Measurements from ENCODE around the gene PRDM15.
A peak's percentile ranks its signal among the peaks of the same experiment; 100 is the strongest.

Gene PRDM15

DNA sequence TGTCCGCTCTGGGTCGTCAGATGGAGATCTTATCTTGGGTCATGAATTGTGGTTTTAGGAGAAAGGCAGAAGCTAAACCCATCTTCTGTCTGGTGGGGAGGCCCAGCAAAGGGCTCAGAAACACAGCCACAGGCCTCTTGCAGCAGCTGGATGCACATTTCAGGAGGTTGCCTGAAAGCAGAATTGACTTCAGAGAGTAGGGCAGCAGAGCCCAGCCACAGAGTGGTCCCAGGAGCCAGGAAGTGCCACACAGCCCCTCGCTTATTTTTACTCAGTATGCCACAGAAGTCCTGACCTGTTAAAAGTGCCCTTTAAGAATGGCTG, 104.0 kb downstream of the PRDM15 start:
- H3K4me3 ChIP-seq (ENCODE audit: extremely low read depth, insufficient read depth, low read length, poor library complexity, severe bottlenecking), result no peak overlapping the region
- 93 to 100% methylated on average over 1 to 3 of the region's 3 CpGs for WGBS, 2 experiments (ENCODE audit: insufficient coverage in 2 of 2)
- no peaks in the 10 kb centered on the region for H3K36me3 ChIP-seq (ENCODE audit: control insufficient read depth, insufficient read depth, low read length)
- H3K9me3 ChIP-seq (ENCODE audit: control insufficient read depth, low read length), result no peaks in the 10 kb centered on the region
- H3K4me1 ChIP-seq (ENCODE audit: control insufficient read depth, insufficient read depth, low read length, poor library complexity, severe bottlenecking), result peaks cover 11% of the 10 kb centered on the region
- H3K27ac ChIP-seq (ENCODE audit: low read depth, low read length, severe bottlenecking), result no peak overlapping the region

DNA sequence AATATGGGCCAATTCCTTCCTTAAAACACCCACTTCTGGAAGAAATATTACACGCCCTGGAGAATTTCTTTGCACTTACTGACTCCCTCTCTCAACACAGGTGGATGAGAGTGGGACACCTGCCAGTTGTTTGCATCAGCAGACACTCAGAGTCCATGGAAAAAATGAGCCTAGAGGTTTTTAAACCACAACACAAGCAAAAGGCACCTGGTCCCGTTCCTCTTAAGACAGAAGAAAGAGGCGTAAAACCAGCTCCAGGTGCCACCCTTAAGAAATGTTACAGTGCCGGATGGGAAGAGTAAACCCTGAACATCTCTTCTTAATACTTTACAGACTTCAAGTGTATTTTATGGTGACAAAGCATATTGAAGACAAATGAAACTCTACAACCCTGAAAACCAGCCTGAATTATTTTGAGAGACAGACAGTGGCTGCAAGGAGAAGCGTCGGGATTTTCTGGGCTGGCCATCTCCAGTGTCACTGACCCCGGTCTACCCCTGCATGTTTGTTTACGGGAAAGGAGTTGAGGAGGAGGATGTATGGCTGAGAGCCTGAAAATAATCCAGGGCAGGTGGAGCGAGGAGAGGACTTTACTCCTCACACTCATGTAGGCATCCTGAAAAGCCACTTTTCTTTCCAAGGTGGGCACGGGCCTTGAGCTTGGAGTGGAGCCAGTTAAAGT, 104.5 kb downstream of the PRDM15 start:
- Histone ChIP-seq H3K36me3 (ENCODE audit: control insufficient read depth, insufficient read depth, low read length) (no peaks in the 10 kb centered on the region), H3K4me1 (ENCODE audit: control insufficient read depth, insufficient read depth, low read length, poor library complexity, severe bottlenecking) (peaks cover 11% of the 10 kb centered on the region), H3K27ac (ENCODE audit: low read depth, low read length, severe bottlenecking) (no peak overlapping the region), H3K9me3 (ENCODE audit: control insufficient read depth, low read length) (no peaks in the 10 kb centered on the region), H3K4me3 (ENCODE audit: extremely low read depth, insufficient read depth, low read length, poor library complexity, severe bottlenecking) (no peak overlapping the region)
- 87 to 94% methylated on average over 6 of the region's 10 CpGs for WGBS, 2 experiments (ENCODE audit: insufficient coverage in 2 of 2)

DNA sequence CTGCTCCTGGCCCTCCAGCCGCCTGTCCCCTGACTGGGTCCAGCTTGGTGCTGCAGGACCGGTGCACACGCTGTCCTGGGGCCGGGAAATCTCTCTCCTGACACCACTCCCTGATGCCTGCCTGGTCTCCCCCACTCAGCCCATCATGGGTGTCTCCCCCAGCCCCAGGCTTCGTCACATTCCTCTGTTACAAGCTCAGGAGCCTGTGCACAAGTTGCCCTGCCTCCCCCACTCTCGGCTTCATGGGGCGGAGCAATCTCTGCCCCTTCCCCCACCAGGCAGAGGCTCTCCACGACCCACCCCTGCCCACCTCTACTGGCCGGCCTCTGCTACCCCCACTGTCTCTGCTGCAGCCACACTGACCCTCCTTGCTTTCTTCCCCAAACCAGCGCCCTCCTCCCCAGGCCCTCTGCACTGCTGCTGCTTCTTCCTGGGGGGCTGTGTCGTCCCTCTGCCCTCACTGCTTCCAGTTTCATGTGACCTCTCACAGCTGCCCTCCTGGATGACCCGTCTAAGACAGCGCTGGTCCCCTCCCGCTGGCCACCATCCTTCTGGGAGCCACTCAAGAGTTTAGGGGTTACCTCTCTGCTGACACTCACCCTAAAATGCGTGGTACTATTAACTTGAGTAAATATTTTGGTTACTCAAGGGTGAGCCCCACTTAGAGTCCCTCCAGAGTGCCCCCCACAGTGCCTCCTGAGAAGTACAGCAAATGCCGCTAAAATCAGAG, 106.6 kb downstream of the PRDM15 start:
- H3K9me3 ChIP-seq (ENCODE audit: control insufficient read depth, low read length), result no peaks in the 10 kb centered on the region
- 45 to 54% methylated on average over 6 to 15 of the region's 16 CpGs for WGBS, 2 experiments (ENCODE audit: insufficient coverage in 2 of 2)
- H3K4me1 ChIP-seq (ENCODE audit: control insufficient read depth, insufficient read depth, low read length, poor library complexity, severe bottlenecking), result peaks cover 24% of the 10 kb centered on the region

DNA sequence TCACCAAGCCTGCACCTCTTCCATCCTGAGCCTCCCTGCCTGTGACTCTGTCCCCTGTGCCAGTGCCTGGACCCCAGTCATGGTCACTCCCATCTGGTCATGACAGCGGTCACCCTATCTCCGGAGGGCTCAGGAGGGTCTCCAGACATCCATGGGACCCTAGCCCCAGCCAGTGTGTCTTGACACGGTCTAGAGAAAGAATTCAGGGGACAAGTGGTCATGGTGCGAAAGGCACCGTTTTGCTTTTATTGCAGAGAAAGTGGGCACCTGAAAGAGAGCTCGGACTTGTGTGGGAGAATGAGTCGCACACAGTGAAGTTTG, 107.6 kb downstream of the PRDM15 start:
- WGBS, 2 experiments (ENCODE audit: insufficient coverage in 2 of 2), result 83 to 85% methylated on average over 7 of the region's 7 CpGs
- H3K27ac ChIP-seq (ENCODE audit: low read depth, low read length, severe bottlenecking), result no peak overlapping the region
- H3K36me3 ChIP-seq (ENCODE audit: control insufficient read depth, insufficient read depth, low read length), result no peaks in the 10 kb centered on the region
- no peaks in the 10 kb centered on the region for H3K9me3 ChIP-seq (ENCODE audit: control insufficient read depth, low read length)
- H3K4me1 ChIP-seq (ENCODE audit: control insufficient read depth, insufficient read depth, low read length, poor library complexity, severe bottlenecking), result peaks cover 24% of the 10 kb centered on the region
- H3K4me3 ChIP-seq (ENCODE audit: extremely low read depth, insufficient read depth, low read length, poor library complexity, severe bottlenecking), result no peak overlapping the region

More for the DNA sequence above, 106.6 kb downstream of the PRDM15 start:
- H3K27ac ChIP-seq (ENCODE audit: low read depth, low read length, severe bottlenecking), result no peak overlapping the region
- no peak overlapping the region for H3K4me3 ChIP-seq (ENCODE audit: extremely low read depth, insufficient read depth, low read length, poor library complexity, severe bottlenecking)
- H3K36me3 ChIP-seq (ENCODE audit: control insufficient read depth, insufficient read depth, low read length), result no peaks in the 10 kb centered on the region

DNA sequence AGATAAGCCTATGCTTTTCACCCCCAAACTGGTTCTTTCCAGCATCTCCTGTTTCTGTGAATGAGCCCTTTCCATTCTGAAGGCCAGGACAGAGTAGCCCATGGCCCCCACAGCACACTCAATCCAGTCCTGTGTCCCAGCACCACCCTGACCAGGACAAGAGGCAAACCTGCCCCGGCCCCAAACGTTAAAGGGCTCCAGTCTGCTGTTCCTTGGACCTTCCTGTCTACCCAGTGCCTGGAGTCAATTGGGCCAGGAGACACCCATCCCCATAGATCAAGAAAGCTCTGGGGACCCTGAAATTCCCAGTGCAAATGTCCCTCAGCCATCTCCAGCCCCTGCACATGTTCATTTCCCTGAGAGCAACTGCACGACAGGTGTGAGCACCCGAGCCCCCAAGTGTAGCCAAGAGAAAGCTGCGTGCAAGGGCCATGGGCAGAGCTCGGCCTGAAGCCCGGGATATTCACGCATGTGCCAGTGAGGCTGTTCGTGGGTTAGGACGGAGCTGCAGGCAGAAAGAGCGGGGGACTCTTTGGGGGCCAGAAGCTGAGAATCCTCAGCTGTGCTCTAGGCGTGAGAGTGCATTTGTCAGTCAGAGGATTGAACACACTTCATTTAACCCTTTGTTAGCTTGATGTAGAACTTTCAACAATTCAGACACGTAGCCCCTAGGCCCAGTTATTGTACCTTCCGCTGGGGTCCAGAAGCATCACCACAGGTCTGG, 108.1 kb downstream of the PRDM15 start:
- Histone ChIP-seq H3K27ac (ENCODE audit: low read depth, low read length, severe bottlenecking) (no peak overlapping the region), H3K36me3 (ENCODE audit: control insufficient read depth, insufficient read depth, low read length) (no peaks in the 10 kb centered on the region), H3K9me3 (ENCODE audit: control insufficient read depth, low read length) (no peaks in the 10 kb centered on the region), H3K4me3 (ENCODE audit: extremely low read depth, insufficient read depth, low read length, poor library complexity, severe bottlenecking) (no peak overlapping the region), H3K4me1 (ENCODE audit: control insufficient read depth, insufficient read depth, low read length, poor library complexity, severe bottlenecking) (peaks cover 24% of the 10 kb centered on the region)
- WGBS, 2 experiments (ENCODE audit: insufficient coverage in 2 of 2), result 82 to 89% methylated on average over 13 to 14 of the region's 14 CpGs

DNA sequence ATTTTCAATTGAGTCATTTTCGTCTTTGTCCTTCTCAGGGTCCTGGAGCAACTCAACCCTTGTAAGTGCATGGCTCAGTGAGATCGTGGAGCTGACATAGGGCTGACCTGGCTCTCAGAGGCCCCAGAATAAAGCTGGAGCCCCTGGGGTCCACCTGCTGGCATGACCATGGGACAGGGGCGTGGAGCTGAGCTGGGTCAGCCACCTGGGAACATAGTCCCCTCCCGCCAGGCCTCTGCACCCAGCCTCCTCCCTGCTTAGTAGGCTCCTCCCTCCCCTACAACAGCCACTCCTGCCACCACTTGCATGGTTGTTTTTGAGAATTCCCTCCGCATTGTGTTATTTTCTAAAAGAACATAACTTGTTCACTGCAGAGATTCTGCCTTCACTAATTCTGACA, 109.2 kb downstream of the PRDM15 start:
- Histone ChIP-seq H3K4me3 (ENCODE audit: extremely low read depth, insufficient read depth, low read length, poor library complexity, severe bottlenecking) (no peak overlapping the region), H3K9me3 (ENCODE audit: control insufficient read depth, low read length) (no peaks in the 10 kb centered on the region), H3K36me3 (ENCODE audit: control insufficient read depth, insufficient read depth, low read length) (no peaks in the 10 kb centered on the region), H3K4me1 (ENCODE audit: control insufficient read depth, insufficient read depth, low read length, poor library complexity, severe bottlenecking) (peaks cover 24% of the 10 kb centered on the region), H3K27ac (ENCODE audit: low read depth, low read length, severe bottlenecking) (no peak overlapping the region)
- 72 to 86% methylated on average over 3 to 4 of the region's 5 CpGs for WGBS, 2 experiments (ENCODE audit: insufficient coverage in 2 of 2)

DNA sequence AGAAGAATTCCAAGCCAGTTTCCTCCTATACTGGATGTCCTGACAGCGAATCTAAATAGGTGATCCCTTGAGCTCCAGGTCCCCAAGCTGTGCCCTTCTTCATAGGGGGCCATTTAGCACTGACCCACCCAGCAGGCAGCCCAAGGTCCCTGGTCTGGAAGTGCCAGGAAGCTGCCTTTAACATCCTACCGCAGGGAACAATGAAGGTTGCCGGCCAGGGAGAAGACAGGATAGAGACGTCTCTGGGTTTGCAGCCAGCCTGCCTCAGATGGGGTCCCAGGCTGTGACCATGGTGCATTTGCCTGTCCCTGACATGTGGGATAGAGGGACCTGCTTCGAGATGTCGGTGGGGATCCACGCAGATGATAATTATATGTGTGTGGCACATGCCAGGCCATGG, 109.6 kb downstream of the PRDM15 start:
- no peaks in the 10 kb centered on the region for H3K36me3 ChIP-seq (ENCODE audit: control insufficient read depth, insufficient read depth, low read length)
- H3K4me3 ChIP-seq (ENCODE audit: extremely low read depth, insufficient read depth, low read length, poor library complexity, severe bottlenecking), result no peak overlapping the region
- peaks cover 24% of the 10 kb centered on the region for H3K4me1 ChIP-seq (ENCODE audit: control insufficient read depth, insufficient read depth, low read length, poor library complexity, severe bottlenecking)
- H3K9me3 ChIP-seq (ENCODE audit: control insufficient read depth, low read length), result no peaks in the 10 kb centered on the region
- 40 to 51% methylated on average over 6 to 7 of the region's 7 CpGs for WGBS, 2 experiments (ENCODE audit: insufficient coverage in 2 of 2)
- H3K27ac ChIP-seq (ENCODE audit: low read depth, low read length, severe bottlenecking), result no peak overlapping the region

DNA sequence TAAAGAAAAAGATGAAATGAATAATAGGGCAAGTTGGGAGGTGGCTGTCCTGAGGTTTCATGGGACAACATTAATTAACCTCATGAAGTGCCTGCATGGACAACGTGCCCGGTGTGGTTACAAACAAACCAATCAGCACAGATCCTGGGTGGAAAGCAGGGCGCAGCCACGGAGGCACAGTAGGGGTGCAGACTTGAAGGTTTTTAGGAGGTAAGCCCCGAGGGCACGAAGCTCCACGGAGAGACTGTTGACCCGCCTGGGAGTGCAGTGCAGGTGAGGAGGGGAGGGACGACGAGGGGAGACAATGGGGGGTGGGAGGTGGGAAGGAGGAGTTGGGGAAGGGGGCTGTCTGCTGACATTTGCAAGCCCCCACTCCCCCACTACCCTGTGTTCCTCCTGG, 110.0 kb downstream of the PRDM15 start:
- 4 to 14% methylated on average over 4 of the region's 10 CpGs for WGBS, 2 experiments (ENCODE audit: insufficient coverage in 2 of 2)
- Histone ChIP-seq H3K9me3 (ENCODE audit: control insufficient read depth, low read length) (no peaks in the 10 kb centered on the region), H3K36me3 (ENCODE audit: control insufficient read depth, insufficient read depth, low read length) (no peaks in the 10 kb centered on the region), H3K27ac (ENCODE audit: low read depth, low read length, severe bottlenecking) (no peak overlapping the region), H3K4me3 (ENCODE audit: extremely low read depth, insufficient read depth, low read length, poor library complexity, severe bottlenecking) (peak overlapping the region; percentile 0), H3K4me1 (ENCODE audit: control insufficient read depth, insufficient read depth, low read length, poor library complexity, severe bottlenecking) (peaks cover 24% of the 10 kb centered on the region)

DNA sequence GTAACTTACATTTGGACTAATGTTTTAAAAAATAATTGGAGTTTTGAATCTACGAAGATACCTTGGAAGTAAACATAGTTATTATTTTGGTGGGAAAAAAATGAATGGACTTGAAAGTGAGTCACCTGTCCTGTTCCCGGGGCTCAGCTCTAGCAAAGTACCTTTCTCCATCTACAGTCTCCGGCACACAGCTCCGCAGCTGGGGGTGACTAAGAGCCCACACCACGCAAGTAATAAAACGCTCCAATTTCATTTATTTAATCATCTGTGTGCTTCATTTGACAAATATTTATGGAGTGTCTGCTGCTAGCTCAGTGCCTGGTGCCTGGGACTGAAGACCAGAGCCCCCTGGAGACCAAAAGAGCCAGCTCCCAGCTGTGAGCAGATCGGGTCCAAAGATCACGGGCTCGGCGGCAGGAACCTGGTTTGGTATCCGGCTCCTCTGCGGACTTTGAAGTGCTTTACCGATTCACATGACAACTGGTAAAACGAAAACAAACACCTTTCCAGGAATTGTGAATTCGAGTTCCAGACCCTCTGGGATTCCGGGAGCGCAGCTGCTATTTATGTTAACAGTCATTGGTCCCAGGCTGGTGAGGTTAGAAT, 110.6 kb downstream of the PRDM15 start:
- Histone ChIP-seq H3K4me3 (ENCODE audit: extremely low read depth, insufficient read depth, low read length, poor library complexity, severe bottlenecking) (peak overlapping the region; percentile 14), H3K4me1 (ENCODE audit: control insufficient read depth, insufficient read depth, low read length, poor library complexity, severe bottlenecking) (peaks cover 24% of the 10 kb centered on the region), H3K36me3 (ENCODE audit: control insufficient read depth, insufficient read depth, low read length) (no peaks in the 10 kb centered on the region), H3K27ac (ENCODE audit: low read depth, low read length, severe bottlenecking) (no peak overlapping the region), H3K9me3 (ENCODE audit: control insufficient read depth, low read length) (no peaks in the 10 kb centered on the region)
- WGBS, 2 experiments (ENCODE audit: insufficient coverage in 2 of 2), result 0 to 1% methylated on average over 6 to 12 of the region's 17 CpGs

DNA sequence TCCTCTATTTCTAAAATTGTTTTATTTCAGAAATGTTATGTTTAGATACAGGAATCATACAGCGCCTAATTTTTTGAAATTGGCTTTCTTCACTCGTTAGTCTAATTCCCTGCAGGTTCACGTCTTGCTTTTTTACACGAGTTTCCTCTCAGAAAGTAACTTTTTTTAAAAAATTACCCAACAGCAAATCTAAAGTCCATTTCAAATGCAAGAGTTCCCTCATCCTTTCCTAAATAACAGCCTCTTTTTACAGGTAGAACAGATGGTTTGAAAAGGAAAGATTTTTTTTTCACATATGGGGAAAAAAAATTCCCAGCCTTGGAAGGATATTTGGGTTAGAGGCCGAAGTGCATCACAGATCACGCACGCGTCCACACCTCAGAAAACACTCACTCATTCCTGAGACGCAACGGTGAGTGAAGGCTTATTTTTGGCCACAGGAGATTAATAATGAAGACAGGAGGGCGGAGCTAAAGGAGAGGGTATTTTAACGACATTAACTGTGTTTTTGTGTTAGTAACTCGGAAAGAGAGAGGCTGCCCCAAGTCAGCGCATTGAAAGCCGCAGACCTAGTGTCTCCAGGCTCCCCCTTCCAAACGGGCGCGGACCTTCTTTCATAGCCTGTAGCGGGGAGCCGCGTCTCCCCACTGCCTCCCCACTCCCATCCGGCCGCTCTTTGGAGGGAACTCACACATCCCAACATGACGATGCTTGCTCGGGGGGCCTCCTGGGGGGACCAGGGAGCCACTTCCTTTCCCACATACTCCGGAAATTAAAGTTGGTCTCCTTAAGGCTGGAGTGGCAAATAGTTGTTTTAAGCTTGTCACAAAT, 111.3 kb downstream of the PRDM15 start:
- H3K27ac ChIP-seq (ENCODE audit: low read depth, low read length, severe bottlenecking), result no peak overlapping the region

More for the DNA sequence above, 111.3 kb downstream of the PRDM15 start:
- H3K4me1 ChIP-seq (ENCODE audit: control insufficient read depth, insufficient read depth, low read length, poor library complexity, severe bottlenecking), result peaks cover 29% of the 10 kb centered on the region
- 3 to 4% methylated on average over 16 to 17 of the region's 26 CpGs for WGBS, 2 experiments (ENCODE audit: insufficient coverage in 2 of 2)
- peak overlapping the region; percentile 14 for H3K4me3 ChIP-seq (ENCODE audit: extremely low read depth, insufficient read depth, low read length, poor library complexity, severe bottlenecking)
- no peaks in the 10 kb centered on the region for H3K36me3 ChIP-seq (ENCODE audit: control insufficient read depth, insufficient read depth, low read length)
- H3K9me3 ChIP-seq (ENCODE audit: control insufficient read depth, low read length), result no peaks in the 10 kb centered on the region

Data from mesodermal cell (in vitro differentiated cells).